Osteoblast (primary cell): Measurements from ENCODE around the gene EYS. TPM values are rescaled to one million over a fixed set of nuclear protein-coding genes. Genes with fewer than 3 reads are reported as not detected.

Experiments used
- DNase-seq: peaks from one replicate; pipeline ENCODE4 v3.0.0; 2011; ENCODE audit warnings: low spot score, mixed read lengths; ENCODE audit not compliant: insufficient read length; ENCODE audit errors: missing footprints
- H2AFZ ChIP-seq: 2 replicates; pipeline ENCODE4 v1.6.0; 2011; ENCODE audit warnings: mild to moderate bottlenecking, low read length
- H3K27ac ChIP-seq: 2 replicates; pipeline ENCODE4 v1.5.1; 2011; ENCODE audit warnings: mild to moderate bottlenecking, low read depth, low read length, moderate library complexity
- H3K27me3 ChIP-seq: 2 replicates; pipeline ENCODE4 v1.6.0; 2012; ENCODE audit warnings: mild to moderate bottlenecking, control low read depth, inconsistent platforms, low read length, moderate library complexity; ENCODE audit not compliant: insufficient read depth
- H3K36me3 ChIP-seq: 2 replicates; pipeline ENCODE4 v1.5.1; 2011; ENCODE audit warnings: mild to moderate bottlenecking, low read length, control low read depth, moderate library complexity; ENCODE audit not compliant: insufficient read depth
- H3K4me1 ChIP-seq: 2 replicates; pipeline ENCODE4 v1.5.1; 2011; ENCODE audit warnings: mild to moderate bottlenecking, low read length, control low read depth, moderate library complexity; ENCODE audit not compliant: insufficient read depth
- H3K4me2 ChIP-seq: 2 replicates; pipeline ENCODE4 v1.6.0; 2011; ENCODE audit warnings: mild to moderate bottlenecking, low read length; ENCODE audit not compliant: insufficient read depth
- H3K4me3 ChIP-seq: fragments of 200-600 bp; sonication (generic); 3 replicates; pipeline ENCODE4 v1.5.1; 2012; ENCODE audit warnings: mild to moderate bottlenecking, low read length, inconsistent platforms; ENCODE audit not compliant: insufficient read depth
- H3K79me2 ChIP-seq: 2 replicates; pipeline ENCODE4 v1.6.0; 2012; ENCODE audit warnings: mild to moderate bottlenecking, low read length, control low read depth, inconsistent platforms; ENCODE audit not compliant: insufficient read depth
- H3K9me3 ChIP-seq: 2 replicates; pipeline ENCODE4 v1.5.1; 2011; ENCODE audit warnings: low read depth, low read length, control low read depth
- H4K20me1 ChIP-seq: 2 replicates; pipeline ENCODE4 v1.6.0; 2012; ENCODE audit warnings: mild to moderate bottlenecking, low read length, control low read depth; ENCODE audit not compliant: insufficient read depth
- CTCF ChIP-seq: IDR thresholded peaks from 2 replicates; pipeline ENCODE4 v1.5.1; 2011; ENCODE audit warnings: mild to moderate bottlenecking, low read depth, low read length, moderate library complexity; ENCODE audit errors: extremely low read depth
- total RNA-seq: library from RNA; depleted of rRNA; stranded (reverse); fragments of >200 nt; gene quantifications from 2 replicates; pipeline ENCODE4 v1.2.3, GENCODE V29; 2012

The EYS gene
- total RNA-seq, 1 donor: under 0.01 TPM

GRCh38 chr6:65199683-65200082 lies 507.3 kb downstream of the EYS start:
- no peak for DNase-seq
- H3K79me2 ChIP-seq: no peaks in the 10 kb centered on the region
- H3K4me1 ChIP-seq: no peaks in the 10 kb centered on the region
- no peaks in the 10 kb centered on the region for H3K9me3 ChIP-seq
- H3K27me3 ChIP-seq: no peaks in the 10 kb centered on the region
- no peak overlapping the region for H3K4me2 ChIP-seq
- no peaks in the 10 kb centered on the region for H4K20me1 ChIP-seq
- no peak overlapping the region for H3K4me3 ChIP-seq
- H3K36me3 ChIP-seq: no peaks in the 10 kb centered on the region
- no peak for TF ChIP-seq CTCF
- H2AFZ ChIP-seq: no peak overlapping the region
- H3K27ac ChIP-seq: no peak overlapping the region

GRCh38 chr6:65199121-65199520 lies 507.9 kb downstream of the EYS start:
- no peak for DNase-seq
- Histone ChIP-seq H3K4me2 (no peak overlapping the region), H3K27ac (no peak overlapping the region), H3K4me3 (no peak overlapping the region), H3K4me1 (no peaks in the 10 kb centered on the region), H3K36me3 (no peaks in the 10 kb centered on the region), H2AFZ (no peak overlapping the region), H4K20me1 (no peaks in the 10 kb centered on the region), H3K79me2 (no peaks in the 10 kb centered on the region), H3K9me3 (no peaks in the 10 kb centered on the region), H3K27me3 (no peaks in the 10 kb centered on the region)
- no peak for TF ChIP-seq CTCF

- no peak for TF ChIP-seq CTCF
- Histone ChIP-seq H3K9me3 (peaks cover 3% of the 10 kb centered on the region), H3K27ac (no peak overlapping the region), H4K20me1 (no peaks in the 10 kb centered on the region), H3K4me1 (no peaks in the 10 kb centered on the region), H3K36me3 (no peaks in the 10 kb centered on the region), H3K4me3 (no peak overlapping the region), H2AFZ (no peak overlapping the region), H3K27me3 (no peaks in the 10 kb centered on the region), H3K4me2 (no peak overlapping the region), H3K79me2 (no peaks in the 10 kb centered on the region)
- DNase-seq: no peak
Observed at GRCh38 chr6:65191471-65191870, 515.6 kb downstream of the EYS start.

- no peak for TF ChIP-seq CTCF
- H2AFZ ChIP-seq: no peak overlapping the region
- no peaks in the 10 kb centered on the region for H3K36me3 ChIP-seq
- H3K27me3 ChIP-seq: no peaks in the 10 kb centered on the region
- no peak overlapping the region for H3K27ac ChIP-seq
- H3K79me2 ChIP-seq: no peaks in the 10 kb centered on the region
- no peak overlapping the region for H3K4me3 ChIP-seq
- H4K20me1 ChIP-seq: no peaks in the 10 kb centered on the region
- no peak overlapping the region for H3K4me2 ChIP-seq
- H3K4me1 ChIP-seq: no peaks in the 10 kb centered on the region
- H3K9me3 ChIP-seq: peaks cover 3% of the 10 kb centered on the region
- no peak for DNase-seq
Observed at GRCh38 chr6:65189236-65189881, 517.7 kb downstream of the EYS start.
